GM12878 (cell line): ENCODE results near the gene TPBG. TPM values are rescaled to one million over a fixed set of nuclear protein-coding genes. Genes with fewer than 3 reads are reported as not detected.

Experiments
- ATAC-seq: fragments of 200-7000 bp; cut with Tn5 transposase; 3 replicates; pipeline ENCODE4 v1.9.1; 2020; ENCODE audit warnings: mild to moderate bottlenecking, moderate library complexity
- BruUV-seq: library from RNA; stranded (reverse); fragments of 400-500 nt; replicated peaks from 2 replicates; lab custom pipeline; 2021; lab: Mats Ljungman, UMichigan
- CTCF ChIA-PET: fragments of 300-600 bp; sonication (Branson Sonifier 250); formaldehyde crosslinking; extraction: SDS; loops from one replicate; lab custom pipeline; 2021; ENCODE audit warnings: inconsistent platforms; lab: Yijun Ruan, JAX
- POLR2A ChIA-PET: fragments of 350-600 bp; formaldehyde crosslinking; extraction: SDS; loops from one replicate; lab custom pipeline; 2021; ENCODE audit warnings: inconsistent platforms; lab: Charles Lee
- RAD21 ChIA-PET: fragments of 300-600 bp; sonication (Branson Sonifier 250); formaldehyde crosslinking; loops from one replicate; lab custom pipeline; 2023; ENCODE audit warnings: antibody characterized with exemption; ENCODE audit not compliant: unreplicated experiment; lab: Charles Lee
- SMC1A ChIA-PET: fragments of 300-600 bp; sonication (Branson Sonifier 250); formaldehyde crosslinking; loops from one replicate; lab custom pipeline; 2023; ENCODE audit not compliant: unreplicated experiment, uncharacterized antibody; lab: Charles Lee
- DNase-seq: peaks from one replicate; pipeline ENCODE4 v3.0.0-alpha.2; 2011; ENCODE audit warnings: low read depth, low spot score
- FAIRE-seq: peaks from 3 replicates; lab custom pipeline; 2011; peaks lifted over from hg19 to GRCh38; lab: Jason Lieb, UNC
- H2AFZ ChIP-seq: 2 replicates; pipeline ENCODE4 v1.6.0; 2011; ENCODE audit warnings: low read depth, low read length, control low read depth; ENCODE audit not compliant: control insufficient read depth
- H3K27ac ChIP-seq: 2 replicates; pipeline ENCODE4 v1.5.1; 2011; ENCODE audit warnings: control low read depth; ENCODE audit not compliant: control insufficient read depth, insufficient read depth
- H3K27me3 ChIP-seq, 2 experiments: replicated peaks in 1 of 2; 2 replicates each; pipeline versions ENCODE4 v1.6.0 to v1.6.1; 2011; ENCODE audit warnings: low read length in 1 of 2; ENCODE audit not compliant: control insufficient read depth in 2 of 2, insufficient read depth in 2 of 2
- H3K36me3 ChIP-seq, 2 experiments: 2 replicates each; pipeline ENCODE4 v1.5.1; 2011; ENCODE audit warnings: low read length in 1 of 2; ENCODE audit not compliant: control insufficient read depth in 2 of 2, insufficient read depth in 2 of 2
- H3K4me1 ChIP-seq: 2 replicates; pipeline ENCODE4 v1.6.1; 2011; ENCODE audit warnings: mild to moderate bottlenecking, low read length, moderate library complexity, mixed read lengths; ENCODE audit not compliant: control insufficient read depth, insufficient read depth
- H3K4me2 ChIP-seq: 2 replicates; pipeline ENCODE4 v1.6.0; 2011; ENCODE audit warnings: control low read depth; ENCODE audit not compliant: control insufficient read depth, insufficient read depth
- H3K4me3 ChIP-seq: fragments of 200-600 bp; sonication (generic); 2 replicates; pipeline ENCODE4 v1.5.1; 2016
- H3K79me2 ChIP-seq: 2 replicates; pipeline ENCODE4 v1.6.0; 2011; ENCODE audit warnings: low read length; ENCODE audit not compliant: control insufficient read depth, insufficient read depth
- H3K9ac ChIP-seq: 2 replicates; pipeline ENCODE4 v1.8.0; 2011; ENCODE audit warnings: low read length, control low read depth, mixed read lengths; ENCODE audit not compliant: control insufficient read depth, insufficient read depth
- H3K9me3 ChIP-seq: replicated peaks from 3 replicates; pipeline ENCODE4 v1.5.1; 2011; ENCODE audit warnings: mild to moderate bottlenecking, low read length; ENCODE audit not compliant: control insufficient read depth, insufficient read depth
- H4K20me1 ChIP-seq: 2 replicates; pipeline ENCODE4 v1.6.0; 2011; ENCODE audit not compliant: control insufficient read depth, insufficient read depth
- CBX5 ChIP-seq: sonication (generic); IDR thresholded peaks from 2 replicates; pipeline ENCODE4 v1.6.1; 2016; ENCODE audit warnings: low read depth, moderate library complexity, mild to moderate bottlenecking, inconsistent platforms
- JUNB ChIP-seq: IDR thresholded peaks from 2 replicates; pipeline ENCODE4 v1.6.1; 2016; ENCODE audit warnings: antibody characterized with exemption, mild to moderate bottlenecking
- POLR2AphosphoS2 ChIP-seq: IDR thresholded peaks from 2 replicates; pipeline ENCODE4 v1.6.1; 2011; ENCODE audit warnings: low read depth, mild to moderate bottlenecking, low read length, improper control_type of control experiment, moderate library complexity
- SMC3 ChIP-seq: IDR thresholded peaks from 2 replicates; pipeline ENCODE4 v1.6.1; 2011; ENCODE audit warnings: low read length, improper control_type of control experiment, borderline replicate concordance
- WGBS: methylation state at CpG from one replicate; pipeline ENCODE4 v1.1.6; 2016; ENCODE audit warnings: low lambda C conversion rate; ENCODE audit not compliant: insufficient replicate concordance, insufficient coverage; ENCODE audit errors: missing lambda C conversion rate; 5-methylcytosine and 5-hydroxymethylcytosine counted together
- in situ Hi-C: fragments of 300-500 bp; cut with MboI; formaldehyde crosslinking; loops from 9 replicates; pipeline ENCODE4 v1.14.3; 2018; ENCODE audit warnings: mixed read lengths
- intact Hi-C: fragments of 100-400 bp; cut with micrococcal nuclease; formaldehyde crosslinking; loops from one replicate; pipeline ENCODE4 v1.14.2; 2022; ENCODE audit not compliant: unreplicated experiment
- polyA plus RNA-seq, 11 experiments: library from polyadenylated mRNA; depleted of rRNA in 4 of 11; unstranded in 6 of 11; stranded (reverse) in 5 of 11; fragments of >200 nt; fragmentation: Nextera tagmentation in 4 of 11; fragmentation: Illumina TruSeq in 1 of 11; extraction: Ambion mirVana in 4 of 11; extraction: Trizol in 1 of 11; gene quantifications; 1 replicate in 1 of 11; 2 replicates in 10 of 11; pipeline versions ENCODE4 v1.2.1 to v1.2.3, GENCODE V29; 2011 to 2016; ENCODE audit warnings: inconsistent platforms in 2 of 11, missing spikeins in 2 of 11, low read depth in 1 of 11
- total RNA-seq, 4 experiments: library from RNA; depleted of rRNA in 3 of 4; stranded (reverse); fragments of >200 nt in 3 of 4; fragmentation: Illumina TruSeq in 1 of 4; extraction: Trizol in 1 of 4; gene quantifications; 2 replicates each; pipeline versions ENCODE4 v1.2.1 to v1.2.3, GENCODE V29; 2013 to 2021
- TF ChIP-seq, protein P1 (sequence below), 3 experiments: IDR thresholded peaks in 2 of 3; conservative IDR thresholded peaks in 1 of 3; 2 replicates each; pipeline ENCODE4 v1.5.1; 2011; ENCODE audit warnings: low read depth in 3 of 3, low read length in 3 of 3, mild to moderate bottlenecking in 3 of 3, control low read depth in 2 of 3, moderate library complexity in 2 of 3, inconsistent platforms in 1 of 3, mixed read lengths in 1 of 3; ENCODE audit not compliant: control insufficient read depth in 2 of 3, insufficient read depth in 1 of 3; ENCODE audit errors: extremely low read depth in 1 of 3
- TF ChIP-seq, protein P2 (sequence below): fragments of 450-650 bp; IDR thresholded peaks from 2 replicates; pipeline ENCODE4 v1.6.1; 2017; ENCODE audit warnings: borderline replicate concordance

TPBG gene
- total and polyA plus RNA-seq, 10 of the 15 experiments (the other 5 are each of a cell fraction or from before 2014, with no cell fraction given) = 0.06 to 0.98 (median 0.66) TPM

DNA sequence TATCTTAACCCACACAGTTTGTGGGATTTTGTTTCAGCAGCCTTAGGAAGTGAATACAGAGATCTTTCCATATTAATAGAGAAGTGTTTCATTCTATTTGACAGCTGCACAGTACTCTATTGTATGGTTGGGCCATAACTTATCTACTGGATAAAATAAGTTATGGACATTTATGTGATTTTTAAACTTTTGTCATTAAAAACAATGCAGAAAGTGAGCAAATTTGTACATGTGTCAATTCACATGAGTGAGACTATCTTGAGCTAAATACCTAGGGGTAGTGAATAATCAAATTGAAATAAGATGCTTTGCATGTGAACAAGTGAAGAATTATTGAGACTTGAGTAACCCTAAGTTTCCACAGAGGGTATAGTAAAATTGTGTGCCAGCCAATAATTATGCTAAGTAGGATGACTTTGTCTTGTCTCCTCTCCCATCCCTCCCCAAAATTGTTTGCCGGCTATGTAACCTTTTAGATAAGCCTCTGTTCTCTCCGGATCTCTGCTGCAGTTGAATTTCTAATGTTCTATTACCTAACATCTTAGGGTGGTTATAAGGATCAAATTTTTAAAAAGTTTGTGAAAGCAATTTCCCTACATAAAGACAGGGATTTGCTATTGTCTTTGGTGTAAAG lies 33.3 kb upstream of the TPBG start:
- ChIA-PET CTCF (no interaction called here), POLR2A (no interaction called here), RAD21 (no interaction called here), SMC1A (interaction anchor here (0.8 kb wide), 1 partner anchor 14 kb away, joined by 4 read pairs; no protein-coding TSS in a partner anchor)
- Histone ChIP-seq H3K4me3 (no peak overlapping the region), H3K36me3 (no peaks in the 10 kb centered on the region), H2AFZ (no peak overlapping the region), H3K27ac (no peak overlapping the region), H3K4me1 (no peaks in the 10 kb centered on the region), H3K4me2 (no peak overlapping the region), H3K9ac (no peak overlapping the region), H3K9me3 (no peaks in the 10 kb centered on the region), H3K79me2 (no peaks in the 10 kb centered on the region), H4K20me1 (no peaks in the 10 kb centered on the region), H3K27me3 (no peaks in the 10 kb centered on the region)
- no TSS peak for BruUV-seq
- FAIRE-seq (no peak), ATAC-seq (no peak), DNase-seq (no peak)
- 93% methylated on average over 2 of the region's 2 CpGs for WGBS
- intact Hi-C loops = no loop called here
- TF ChIP-seq, protein P1, sequence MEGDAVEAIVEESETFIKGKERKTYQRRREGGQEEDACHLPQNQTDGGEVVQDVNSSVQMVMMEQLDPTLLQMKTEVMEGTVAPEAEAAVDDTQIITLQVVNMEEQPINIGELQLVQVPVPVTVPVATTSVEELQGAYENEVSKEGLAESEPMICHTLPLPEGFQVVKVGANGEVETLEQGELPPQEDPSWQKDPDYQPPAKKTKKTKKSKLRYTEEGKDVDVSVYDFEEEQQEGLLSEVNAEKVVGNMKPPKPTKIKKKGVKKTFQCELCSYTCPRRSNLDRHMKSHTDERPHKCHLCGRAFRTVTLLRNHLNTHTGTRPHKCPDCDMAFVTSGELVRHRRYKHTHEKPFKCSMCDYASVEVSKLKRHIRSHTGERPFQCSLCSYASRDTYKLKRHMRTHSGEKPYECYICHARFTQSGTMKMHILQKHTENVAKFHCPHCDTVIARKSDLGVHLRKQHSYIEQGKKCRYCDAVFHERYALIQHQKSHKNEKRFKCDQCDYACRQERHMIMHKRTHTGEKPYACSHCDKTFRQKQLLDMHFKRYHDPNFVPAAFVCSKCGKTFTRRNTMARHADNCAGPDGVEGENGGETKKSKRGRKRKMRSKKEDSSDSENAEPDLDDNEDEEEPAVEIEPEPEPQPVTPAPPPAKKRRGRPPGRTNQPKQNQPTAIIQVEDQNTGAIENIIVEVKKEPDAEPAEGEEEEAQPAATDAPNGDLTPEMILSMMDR (IDR thresholded peaks at IDR 0.05 in 2 of 3, conservative IDR thresholded peaks at IDR 0.05 in 1 of 3; ENCODE audit: control insufficient read depth in 2 of 3, extremely low read depth in 1 of 3, insufficient read depth in 1 of 3, low read depth in 3 of 3, low read length in 3 of 3) = no peak
- TF ChIP-seq SMC3 = no peak
- TF ChIP-seq JUNB = no peak
- no peak for TF ChIP-seq POLR2AphosphoS2
- TF ChIP-seq CBX5 = no peak
- TF ChIP-seq, protein P2, sequence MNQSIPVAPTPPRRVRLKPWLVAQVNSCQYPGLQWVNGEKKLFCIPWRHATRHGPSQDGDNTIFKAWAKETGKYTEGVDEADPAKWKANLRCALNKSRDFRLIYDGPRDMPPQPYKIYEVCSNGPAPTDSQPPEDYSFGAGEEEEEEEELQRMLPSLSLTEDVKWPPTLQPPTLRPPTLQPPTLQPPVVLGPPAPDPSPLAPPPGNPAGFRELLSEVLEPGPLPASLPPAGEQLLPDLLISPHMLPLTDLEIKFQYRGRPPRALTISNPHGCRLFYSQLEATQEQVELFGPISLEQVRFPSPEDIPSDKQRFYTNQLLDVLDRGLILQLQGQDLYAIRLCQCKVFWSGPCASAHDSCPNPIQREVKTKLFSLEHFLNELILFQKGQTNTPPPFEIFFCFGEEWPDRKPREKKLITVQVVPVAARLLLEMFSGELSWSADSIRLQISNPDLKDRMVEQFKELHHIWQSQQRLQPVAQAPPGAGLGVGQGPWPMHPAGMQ = no peak
- in situ Hi-C loops = no loop called here
